Measurements from ENCODE around the gene NCK2.

The NCK2 gene

DNA sequence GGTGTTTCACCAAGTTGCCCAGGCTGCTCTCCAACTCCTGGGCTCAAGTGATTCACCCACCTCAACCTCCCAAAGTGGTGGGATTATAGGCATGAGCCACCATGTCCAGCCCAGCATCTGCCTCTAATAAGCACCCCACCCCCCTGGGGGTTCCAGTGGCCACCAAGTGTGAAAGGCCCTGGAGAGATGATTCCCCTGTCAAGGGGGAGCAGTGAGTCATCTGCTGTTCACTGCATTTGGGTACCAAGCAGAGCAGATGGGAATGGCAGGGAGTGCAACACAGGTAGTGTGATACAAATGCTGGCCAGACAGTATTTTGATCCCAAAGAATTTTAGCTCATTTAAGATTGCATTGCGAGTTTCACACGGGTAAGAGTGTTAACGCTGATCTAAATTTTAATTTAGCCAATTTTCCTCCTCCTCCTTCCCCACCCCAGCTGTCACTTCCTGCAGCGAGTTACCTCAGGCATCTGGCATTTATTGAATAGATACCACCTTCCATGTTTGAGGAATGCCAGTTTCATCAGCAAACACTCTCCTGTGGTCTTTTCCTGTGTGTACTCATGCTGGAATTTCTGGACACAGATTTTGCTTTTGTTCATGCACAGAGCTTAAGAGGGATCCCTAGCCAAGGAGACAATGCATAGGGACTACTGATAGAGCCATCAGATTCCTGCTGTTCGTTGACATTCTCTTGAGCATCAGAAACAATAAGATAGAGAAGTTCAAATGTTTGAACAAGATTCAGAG lies 32.4 kb upstream of the NCK2 start:
- in situ Hi-C loops (cut with HindIII; ENCODE audit: low sequenced_read_pairs): no loop called here
- TF ChIP-seq CTCF (IDR thresholded peaks at IDR 0.05; ENCODE audit: low read depth, low read length): no peak
- peak; percentile 12 for DNase-seq (ENCODE audit: low read depth, low spot score)
- no peak overlapping the region for H3K4me3 ChIP-seq (ENCODE audit: low read depth, low read length)

DNA sequence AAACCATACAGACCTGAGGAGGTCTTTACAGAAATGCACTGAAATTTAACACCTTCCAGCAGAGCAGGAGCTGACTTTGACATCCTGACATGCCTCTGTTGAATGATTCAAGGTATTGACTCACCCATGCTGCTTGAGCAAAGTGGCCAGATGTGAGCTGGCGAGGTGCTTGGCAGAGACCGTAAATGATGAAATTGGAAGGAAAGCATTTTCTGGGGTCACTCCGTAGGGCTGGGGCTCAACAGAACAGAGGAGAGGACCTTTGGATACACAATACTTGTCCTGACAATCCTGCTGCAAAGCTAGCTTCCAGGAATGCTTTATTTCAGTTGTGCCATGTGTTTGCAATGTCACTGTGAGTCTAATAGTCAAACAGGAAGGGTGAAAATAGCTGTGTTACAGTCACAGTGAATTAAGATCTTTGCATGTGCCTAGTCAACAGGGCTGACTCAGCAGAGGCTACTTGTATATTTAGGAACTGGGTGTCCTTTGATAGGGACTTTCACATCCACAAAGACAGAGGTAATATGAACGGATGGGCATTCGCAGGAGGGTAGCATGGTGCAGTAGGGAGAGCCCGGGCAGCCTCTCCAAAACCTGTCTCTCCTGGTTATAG lies 31.6 kb upstream of the NCK2 start:
- DNase-seq (ENCODE audit: low read depth, low spot score): peak; percentile 44
- no peak overlapping the region for H3K4me3 ChIP-seq (ENCODE audit: low read depth, low read length)
- no peak for TF ChIP-seq CTCF (IDR thresholded peaks at IDR 0.05; ENCODE audit: low read depth, low read length)
- in situ Hi-C loops (cut with HindIII; ENCODE audit: low sequenced_read_pairs): no loop called here

GRCh38 chr2:105714141-105714540 lies 30.6 kb upstream of the NCK2 start:
- no peak overlapping the region for H3K4me3 ChIP-seq (ENCODE audit: low read depth, low read length)
- no peak for DNase-seq (ENCODE audit: low read depth, low spot score)
- in situ Hi-C loops (cut with HindIII; ENCODE audit: low sequenced_read_pairs): no loop called here
- TF ChIP-seq CTCF (IDR thresholded peaks at IDR 0.05; ENCODE audit: low read depth, low read length): no peak

GRCh38 chr2:105718846-105719481 lies 25.7 kb upstream of the NCK2 start:
- DNase-seq (ENCODE audit: low read depth, low spot score): no peak
- in situ Hi-C loops (cut with HindIII; ENCODE audit: low sequenced_read_pairs): no loop called here
- no peak overlapping the region for H3K4me3 ChIP-seq (ENCODE audit: low read depth, low read length)
- no peak for TF ChIP-seq CTCF (IDR thresholded peaks at IDR 0.05; ENCODE audit: low read depth, low read length)

GRCh38 chr2:105721991-105722511 lies 22.7 kb upstream of the NCK2 start:
- in situ Hi-C loops (cut with HindIII; ENCODE audit: low sequenced_read_pairs): no loop called here

More at GRCh38 chr2:105721991-105722511, 22.7 kb upstream of the NCK2 start:
- no peak for TF ChIP-seq CTCF (IDR thresholded peaks at IDR 0.05; ENCODE audit: low read depth, low read length)
- H3K4me3 ChIP-seq (ENCODE audit: low read depth, low read length): no peak overlapping the region
- DNase-seq (ENCODE audit: low read depth, low spot score): no peak

All from astrocyte of the spinal cord (primary cell).